GM23248 (cell line): ENCODE results near the gene CA12. TPM values are rescaled to one million over a fixed set of nuclear protein-coding genes. Genes with fewer than 3 reads are reported as not detected.
A peak's percentile ranks its signal among the peaks of the same experiment; 100 is the strongest.

Source experiments
- DNase-seq: peaks from one replicate; pipeline ENCODE4 v3.0.0-alpha.2; 2015
- H2AFZ ChIP-seq: fragments of 200-600 bp; sonication (generic); 2 replicates; pipeline ENCODE4 v1.6.1; 2016; ENCODE audit warnings: antibody characterized with exemption
- H3F3A ChIP-seq: fragments of 200-600 bp; sonication (generic); 2 replicates; pipeline ENCODE4 v1.6.1; 2016; ENCODE audit warnings: mild to moderate bottlenecking, antibody characterized with exemption, mixed run types; ENCODE audit not compliant: insufficient read depth
- H3K27ac ChIP-seq: fragments of 200-600 bp; sonication (generic); 2 replicates; pipeline ENCODE4 v1.5.1; 2016; ENCODE audit warnings: mild to moderate bottlenecking
- H3K27me3 ChIP-seq: fragments of 200-600 bp; sonication (generic); replicated peaks from 2 replicates; pipeline ENCODE4 v1.6.1; 2016; ENCODE audit warnings: mild to moderate bottlenecking; ENCODE audit not compliant: insufficient read depth
- H3K36me3 ChIP-seq: fragments of 200-600 bp; sonication (generic); 2 replicates; pipeline ENCODE4 v1.6.1; 2016; ENCODE audit warnings: low read depth, mild to moderate bottlenecking
- H3K4me1 ChIP-seq: fragments of 200-600 bp; sonication (generic); 2 replicates; pipeline ENCODE4 v1.6.1; 2016; ENCODE audit warnings: mild to moderate bottlenecking; ENCODE audit not compliant: insufficient read depth
- H3K4me2 ChIP-seq: fragments of 200-600 bp; sonication (generic); one replicate; pipeline ENCODE4 v1.6.1; 2016; ENCODE audit warnings: mild to moderate bottlenecking; ENCODE audit not compliant: unreplicated experiment
- H3K4me3 ChIP-seq: fragments of 200-600 bp; sonication (generic); 2 replicates; pipeline ENCODE4 v1.5.1; 2016; ENCODE audit warnings: mild to moderate bottlenecking
- H3K79me2 ChIP-seq: fragments of 200-600 bp; sonication (generic); 2 replicates; pipeline ENCODE4 v1.6.1; 2016; ENCODE audit warnings: mild to moderate bottlenecking; ENCODE audit not compliant: insufficient read depth
- H3K9ac ChIP-seq: fragments of 200-600 bp; sonication (generic); 2 replicates; pipeline ENCODE4 v1.6.1; 2016; ENCODE audit warnings: mild to moderate bottlenecking
- H3K9me2 ChIP-seq: fragments of 200-600 bp; sonication (generic); 2 replicates; pipeline ENCODE4 v1.6.1; 2016; ENCODE audit warnings: mixed run types, mild to moderate bottlenecking, moderate library complexity; ENCODE audit not compliant: insufficient read depth
- H3K9me3 ChIP-seq: fragments of 200-600 bp; sonication (generic); one replicate; pipeline ENCODE4 v1.6.1; 2017; ENCODE audit warnings: low read depth
- H4K20me1 ChIP-seq: fragments of 200-600 bp; sonication (generic); 2 replicates; pipeline ENCODE4 v1.6.0; 2016; ENCODE audit not compliant: insufficient read depth
- EZH2 ChIP-seq: fragments of 200-600 bp; sonication (generic); IDR thresholded peaks from 2 replicates; pipeline ENCODE4 v1.6.1; 2018; ENCODE audit warnings: antibody characterized with exemption, mild to moderate bottlenecking; ENCODE audit not compliant: insufficient read depth, poor library complexity, severe bottlenecking
- EZH2phosphoT487 ChIP-seq: fragments of 200-600 bp; sonication (generic); IDR thresholded peaks from 2 replicates; pipeline ENCODE4 v1.6.1; 2018; ENCODE audit warnings: antibody characterized with exemption, moderate library complexity, mild to moderate bottlenecking, low read depth; ENCODE audit not compliant: insufficient read depth
- WGBS, 2 experiments: methylation state at CpG; one replicate each; pipeline ENCODE4 v1.1.6; 2015 to 2017; ENCODE audit warnings: low lambda C conversion rate in 2 of 2, low coverage in 1 of 2; ENCODE audit errors: missing lambda C conversion rate in 2 of 2; 5-methylcytosine and 5-hydroxymethylcytosine counted together
- in situ Hi-C: fragments of 300-500 bp; cut with MboI; formaldehyde crosslinking; loops from 2 replicates; pipeline ENCODE4 v1.15.0; 2020
- polyA plus RNA-seq: library from polyadenylated mRNA; unstranded; fragments of >200 nt; fragmentation: Nextera tagmentation; extraction: Ambion mirVana; gene quantifications from 2 replicates; pipeline ENCODE4 v1.2.1, GENCODE V29; 2016
- total RNA-seq: library from RNA; depleted of rRNA; stranded (reverse); fragments of >200 nt; shearing (Covaris generic); gene quantifications from 2 replicates; pipeline ENCODE4 v1.2.3, GENCODE V29; 2014

CA12 gene
- total and polyA plus RNA-seq, 2 experiments from 2014 or later = 41.8 to 42.1 TPM

- Histone ChIP-seq H3K27ac (no peak overlapping the region), H4K20me1 (no peaks in the 10 kb centered on the region), H3K27me3 (no peaks in the 10 kb centered on the region), H3K36me3 (peaks cover 31% of the 10 kb centered on the region), H3K4me3 (no peak overlapping the region), H3K9me2 (no peaks in the 10 kb centered on the region), H3F3A (peaks cover 41% of the 10 kb centered on the region), H3K9ac (no peak overlapping the region), H3K4me2 (no peak overlapping the region), H3K4me1 (peaks cover 39% of the 10 kb centered on the region), H3K79me2 (no peaks in the 10 kb centered on the region), H3K9me3 (no peaks in the 10 kb centered on the region), H2AFZ (0 out of 2 replicates have a peak overlapping the region, but pooled peaks have one; percentile 14)
- TF ChIP-seq EZH2phosphoT487 = no peak
- 59 to 63% methylated on average over 1 of the region's 1 CpG for WGBS, 2 experiments
- no peak for DNase-seq
- in situ Hi-C loops = no loop called here
These were observed 93.3 kb downstream of the CA12 start for GRCh38 chr15:63288342-63288741.

DNA sequence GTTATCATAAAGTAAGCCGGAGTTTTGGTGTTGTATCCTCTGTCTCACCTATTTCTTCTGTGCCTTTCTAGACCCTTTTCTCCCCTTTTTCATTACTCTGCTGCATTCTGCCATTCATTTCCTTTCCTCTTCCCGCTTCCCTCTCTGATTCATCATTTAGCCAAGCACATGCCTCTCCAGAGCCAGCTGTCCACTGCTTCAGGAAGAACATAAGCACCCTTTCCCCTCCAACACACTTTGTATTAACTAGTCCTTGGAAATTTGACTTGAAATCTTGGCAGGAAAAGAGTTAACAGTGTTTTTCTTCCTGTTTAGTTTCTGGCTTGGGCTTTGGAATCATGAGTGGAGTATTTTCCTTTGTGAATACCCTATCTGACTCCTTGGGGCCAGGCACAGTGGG lies 94.5 kb downstream of the CA12 start:
- TF ChIP-seq EZH2phosphoT487 = no peak
- no peak for TF ChIP-seq EZH2
- no peak overlapping the region for H3K27ac ChIP-seq
- H3K27me3 ChIP-seq = no peaks in the 10 kb centered on the region
- in situ Hi-C loops = no loop called here
- H3K4me2 ChIP-seq = no peak overlapping the region
- no peaks in the 10 kb centered on the region for H3K9me2 ChIP-seq
- no peaks in the 10 kb centered on the region for H4K20me1 ChIP-seq
- H3K36me3 ChIP-seq = peaks cover 40% of the 10 kb centered on the region
- H3F3A ChIP-seq = peaks cover 36% of the 10 kb centered on the region
- no peaks in the 10 kb centered on the region for H3K9me3 ChIP-seq
- H3K9ac ChIP-seq = no peak overlapping the region
- no peak overlapping the region for H2AFZ ChIP-seq
- peak; percentile 31 for DNase-seq
- WGBS, 2 experiments = 55 to 80% methylated on average over 2 of the region's 2 CpGs
- H3K4me3 ChIP-seq = no peak overlapping the region
- no peaks in the 10 kb centered on the region for H3K79me2 ChIP-seq
- peaks cover 35% of the 10 kb centered on the region for H3K4me1 ChIP-seq

GRCh38 chr15:63284335-63284734 lies 97.3 kb downstream of the CA12 start:
- H2AFZ ChIP-seq = no peak overlapping the region
- peaks cover 45% of the 10 kb centered on the region for H3K36me3 ChIP-seq
- no peaks in the 10 kb centered on the region for H4K20me1 ChIP-seq
- no peaks in the 10 kb centered on the region for H3K9me3 ChIP-seq
- H3K9me2 ChIP-seq = no peaks in the 10 kb centered on the region
- H3F3A ChIP-seq = peaks cover 16% of the 10 kb centered on the region
- H3K4me2 ChIP-seq = no peak overlapping the region
- H3K4me1 ChIP-seq = 0 out of 2 replicates have a peak, but pooled peaks cover 14% of the 10 kb centered on the region
- TF ChIP-seq EZH2phosphoT487 (no peak), EZH2 (no peak)
- 96 to 98% methylated on average over 6 of the region's 6 CpGs for WGBS, 2 experiments
- in situ Hi-C loops = no loop called here
- no peak overlapping the region for H3K4me3 ChIP-seq
- DNase-seq = no peak
- no peaks in the 10 kb centered on the region for H3K79me2 ChIP-seq
- no peak overlapping the region for H3K27ac ChIP-seq
- no peaks in the 10 kb centered on the region for H3K27me3 ChIP-seq
- no peak overlapping the region for H3K9ac ChIP-seq

GRCh38 chr15:63283126-63283525 lies 98.5 kb downstream of the CA12 start:
- Histone ChIP-seq H3K79me2 (no peaks in the 10 kb centered on the region), H3K9me3 (no peaks in the 10 kb centered on the region), H3F3A (peaks cover 14% of the 10 kb centered on the region), H4K20me1 (no peaks in the 10 kb centered on the region), H3K36me3 (peaks cover 45% of the 10 kb centered on the region), H3K4me1 (peaks cover 17% of the 10 kb centered on the region; the same call in 1 of the 2 replicates), H3K9ac (no peak overlapping the region), H3K4me2 (no peak overlapping the region), H2AFZ (no peak overlapping the region), H3K4me3 (no peak overlapping the region), H3K9me2 (no peaks in the 10 kb centered on the region), H3K27ac (no peak overlapping the region), H3K27me3 (no peaks in the 10 kb centered on the region)
- 96 to 99% methylated on average over 9 of the region's 9 CpGs for WGBS, 2 experiments
- DNase-seq = no peak
- in situ Hi-C loops = no loop called here
- TF ChIP-seq EZH2phosphoT487 (no peak), EZH2 (no peak)

DNA sequence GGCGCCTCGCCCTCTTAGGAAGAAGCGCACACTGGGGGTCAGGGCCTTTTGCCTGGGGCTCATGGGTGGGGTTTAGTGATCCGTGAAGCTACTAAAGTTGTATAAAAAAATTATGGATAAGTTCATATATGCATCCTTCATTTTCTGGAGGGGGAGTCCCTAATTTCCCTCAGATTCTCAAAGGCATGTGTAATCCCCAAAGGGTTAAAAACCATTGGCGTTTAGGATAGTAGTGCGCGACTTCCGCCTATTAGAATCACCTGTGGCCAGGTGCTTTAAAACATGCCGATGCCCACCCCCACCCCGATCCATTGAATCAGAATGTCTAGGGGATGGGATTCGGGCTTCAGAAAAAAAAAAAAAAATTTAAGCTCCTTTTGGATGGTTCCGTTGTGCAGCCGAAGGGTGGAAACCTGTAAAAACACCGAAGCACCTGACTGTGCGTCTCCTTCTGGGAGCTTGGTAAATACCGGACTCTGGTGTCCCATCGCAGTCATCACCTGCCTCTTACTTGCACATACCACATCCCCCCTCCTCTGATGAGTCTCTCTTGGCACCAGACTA lies 103.7 kb downstream of the CA12 start:
- H3K27me3 ChIP-seq = no peaks in the 10 kb centered on the region
- H3K9ac ChIP-seq = peak overlapping the region; percentile 87
- no peaks in the 10 kb centered on the region for H4K20me1 ChIP-seq
- peaks cover 19% of the 10 kb centered on the region for H3F3A ChIP-seq
- no peaks in the 10 kb centered on the region for H3K79me2 ChIP-seq
- H3K4me3 ChIP-seq = peak overlapping the region; percentile 83
- in situ Hi-C loops = no loop called here
- 3 to 4% methylated on average over 17 of the region's 17 CpGs for WGBS, 2 experiments
- DNase-seq = peak; percentile 22
- peaks cover 12% of the 10 kb centered on the region for H3K36me3 ChIP-seq
- TF ChIP-seq EZH2phosphoT487 (no peak), EZH2 (no peak)
- peak overlapping the region; percentile 84 for H2AFZ ChIP-seq
- peak overlapping the region; percentile 20; the same call in 1 of the 2 replicates for H3K27ac ChIP-seq
- no peaks in the 10 kb centered on the region for H3K9me2 ChIP-seq
- H3K4me2 ChIP-seq = peak overlapping the region; percentile 95
- peaks cover 14% of the 10 kb centered on the region for H3K4me1 ChIP-seq
- H3K9me3 ChIP-seq = no peaks in the 10 kb centered on the region
